ENCODE results near the gene ESYT2. TPM values are rescaled to one million over a fixed set of nuclear protein-coding genes. Genes with fewer than 3 reads are reported as not detected.

The ESYT2 gene
- total and polyA plus RNA-seq, 2 experiments from 2014 or later = 33.4 to 59.6 TPM

GRCh38 chr7:158745057-158745715, 84.1 kb downstream of the ESYT2 start:
- H3K9me2 ChIP-seq (replicated peaks; ENCODE audit: insufficient read depth) = no peaks in the 10 kb centered on the region
- DNase-seq (ENCODE audit: low spot score) = no peak
- H3K9me3 ChIP-seq (ENCODE audit: low read depth) = no peaks in the 10 kb centered on the region
- H3K4me3 ChIP-seq = no peak overlapping the region
- no peaks in the 10 kb centered on the region for H3K27me3 ChIP-seq
- no peaks in the 10 kb centered on the region for H4K20me1 ChIP-seq (ENCODE audit: insufficient read depth, poor library complexity, severe bottlenecking)
- H3K79me2 ChIP-seq = no peaks in the 10 kb centered on the region
- H2AFZ ChIP-seq = no peak overlapping the region
- no peak overlapping the region for H3K27ac ChIP-seq
- TF ChIP-seq EZH2phosphoT487 (IDR thresholded peaks at IDR 0.05; ENCODE audit: low read depth, severe bottlenecking, unreplicated experiment) (no peak), EZH2 (IDR thresholded peaks at IDR 0.05; ENCODE audit: borderline replicate concordance) (no peak), CTCF (IDR thresholded peaks at IDR 0.05; ENCODE audit: poor library complexity) (no peak)
- 83% methylated on average over 10 of the region's 10 CpGs for WGBS (ENCODE audit: low lambda C conversion rate, missing lambda C conversion rate)
- no peak overlapping the region for H3K4me2 ChIP-seq
- no peaks in the 10 kb centered on the region for H3K36me3 ChIP-seq (replicated peaks; ENCODE audit: insufficient read depth, low read depth)
- H3K4me1 ChIP-seq (ENCODE audit: insufficient read depth) = peaks cover 9% of the 10 kb centered on the region

DNA sequence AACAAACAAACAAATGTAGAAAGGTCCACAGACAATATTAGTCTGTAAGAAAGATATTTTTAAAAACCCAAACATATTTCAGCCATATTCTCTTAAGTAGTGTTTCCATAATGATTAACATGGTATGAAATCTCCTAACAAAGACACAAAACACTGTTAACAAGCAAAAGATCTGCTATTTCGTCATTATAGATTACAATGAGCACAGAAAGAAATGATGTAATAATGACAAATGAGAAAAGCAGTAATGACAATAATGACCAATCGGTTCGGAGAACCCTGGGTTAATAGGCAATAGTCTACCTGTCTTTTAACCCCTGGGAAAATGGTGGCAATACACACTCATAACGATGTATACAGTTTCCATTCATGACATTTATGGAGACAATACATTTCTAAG, 85.2 kb downstream of the ESYT2 start:
- Histone ChIP-seq H3K9me3 (ENCODE audit: low read depth) (no peaks in the 10 kb centered on the region), H3K9me2 (replicated peaks; ENCODE audit: insufficient read depth) (no peaks in the 10 kb centered on the region), H3K4me3 (no peak overlapping the region), H3K79me2 (no peaks in the 10 kb centered on the region), H3K36me3 (replicated peaks; ENCODE audit: insufficient read depth, low read depth) (no peaks in the 10 kb centered on the region), H3K27ac (no peak overlapping the region), H3K4me2 (no peak overlapping the region), H4K20me1 (ENCODE audit: insufficient read depth, poor library complexity, severe bottlenecking) (no peaks in the 10 kb centered on the region), H3K4me1 (ENCODE audit: insufficient read depth) (peaks cover 13% of the 10 kb centered on the region), H3K27me3 (no peaks in the 10 kb centered on the region), H2AFZ (no peak overlapping the region)
- no peak for DNase-seq (ENCODE audit: low spot score)
- TF ChIP-seq EZH2phosphoT487 (IDR thresholded peaks at IDR 0.05; ENCODE audit: low read depth, severe bottlenecking, unreplicated experiment) = no peak
- 97% methylated on average over 4 of the region's 4 CpGs for WGBS (ENCODE audit: low lambda C conversion rate, missing lambda C conversion rate)

- Histone ChIP-seq H3K27ac (no peak overlapping the region), H3K4me1 (ENCODE audit: insufficient read depth) (peaks cover 13% of the 10 kb centered on the region), H3K4me3 (no peak overlapping the region), H3K27me3 (no peaks in the 10 kb centered on the region), H3K79me2 (no peaks in the 10 kb centered on the region), H3K4me2 (no peak overlapping the region), H3K9me3 (ENCODE audit: low read depth) (no peaks in the 10 kb centered on the region), H3K36me3 (replicated peaks; ENCODE audit: insufficient read depth, low read depth) (no peaks in the 10 kb centered on the region), H2AFZ (no peak overlapping the region), H3K9me2 (replicated peaks; ENCODE audit: insufficient read depth) (no peaks in the 10 kb centered on the region), H4K20me1 (ENCODE audit: insufficient read depth, poor library complexity, severe bottlenecking) (no peaks in the 10 kb centered on the region)
- no peak for DNase-seq (ENCODE audit: low spot score)
- 98% methylated on average over 17 of the region's 17 CpGs for WGBS (ENCODE audit: low lambda C conversion rate, missing lambda C conversion rate)
- no peak for TF ChIP-seq EZH2 (IDR thresholded peaks at IDR 0.05; ENCODE audit: borderline replicate concordance)
- TF ChIP-seq CTCF (IDR thresholded peaks at IDR 0.05; ENCODE audit: poor library complexity) = no peak
- TF ChIP-seq EZH2phosphoT487 (IDR thresholded peaks at IDR 0.05; ENCODE audit: low read depth, severe bottlenecking, unreplicated experiment) = no peak
These were observed 86.1 kb downstream of the ESYT2 start for GRCh38 chr7:158743219-158743618.

GRCh38 chr7:158742065-158742821, 87.1 kb downstream of the ESYT2 start:
- no peak for DNase-seq (ENCODE audit: low spot score)
- Histone ChIP-seq H3K4me1 (ENCODE audit: insufficient read depth) (peaks cover 13% of the 10 kb centered on the region), H3K79me2 (no peaks in the 10 kb centered on the region), H3K27me3 (no peaks in the 10 kb centered on the region), H3K36me3 (replicated peaks; ENCODE audit: insufficient read depth, low read depth) (no peaks in the 10 kb centered on the region), H3K4me3 (no peak overlapping the region), H3K27ac (peak overlapping the region; percentile 71), H2AFZ (no peak overlapping the region), H3K9me3 (ENCODE audit: low read depth) (no peaks in the 10 kb centered on the region), H3K9me2 (replicated peaks; ENCODE audit: insufficient read depth) (no peaks in the 10 kb centered on the region), H3K4me2 (no peak overlapping the region), H4K20me1 (ENCODE audit: insufficient read depth, poor library complexity, severe bottlenecking) (no peaks in the 10 kb centered on the region)
- 97% methylated on average over 19 of the region's 19 CpGs for WGBS (ENCODE audit: low lambda C conversion rate, missing lambda C conversion rate)
- TF ChIP-seq EZH2phosphoT487 (IDR thresholded peaks at IDR 0.05; ENCODE audit: low read depth, severe bottlenecking, unreplicated experiment) (no peak), CTCF (IDR thresholded peaks at IDR 0.05; ENCODE audit: poor library complexity) (no peak)

Data from hepatocyte (in vitro differentiated cells).